CD8-positive, alpha-beta memory T cell (primary cell): ENCODE results near the gene CCNB1. TPM values are rescaled to one million over a fixed set of nuclear protein-coding genes. Genes with fewer than 3 reads are reported as not detected.
"Not testable (repeated sequence)": the region's sequence is repeated elsewhere in the genome, so short reads cannot be mapped to it uniquely, and the experiment has no call there.

ENCODE experiments used
- CTCF ChIA-PET: fragments of 350-600 bp; sonication (Branson Sonifier 250); formaldehyde crosslinking; loops from one replicate; lab custom pipeline; 2021; ENCODE audit warnings: antibody characterized with exemption; lab: Charles Lee
- POLR2A ChIA-PET: fragments of 350-600 bp; sonication (Branson Sonifier 250); formaldehyde crosslinking; loops from one replicate; lab custom pipeline; 2021; ENCODE audit warnings: antibody characterized with exemption; lab: Charles Lee
- DNase-seq, 5 donors: peaks; one replicate each; pipeline versions ENCODE4 v3.0.0 to v3.0.0-alpha.2; 2020 to 2022; ENCODE audit warnings: mixed read lengths in 1 of 5
- H3K27ac ChIP-seq: one replicate; pipeline ENCODE4 v1.7.0; 2013; ENCODE audit warnings: low read depth, mild to moderate bottlenecking, low read length, moderate library complexity
- H3K27me3 ChIP-seq: 2 replicates; pipeline ENCODE4 v1.7.0; 2013; ENCODE audit warnings: low read length, mild to moderate bottlenecking; ENCODE audit not compliant: insufficient read depth, poor library complexity, severe bottlenecking
- H3K36me3 ChIP-seq: 2 replicates; pipeline ENCODE4 v1.7.0; 2013; ENCODE audit warnings: mild to moderate bottlenecking, low read length, moderate library complexity; ENCODE audit not compliant: insufficient read depth
- H3K4me1 ChIP-seq: 2 replicates; pipeline ENCODE4 v1.7.0; 2013; ENCODE audit warnings: mild to moderate bottlenecking, low read length, moderate library complexity; ENCODE audit not compliant: insufficient read depth
- H3K4me3 ChIP-seq: 2 replicates; pipeline ENCODE4 v1.7.0; 2013; ENCODE audit warnings: mild to moderate bottlenecking, low read length
- H3K9me3 ChIP-seq: 2 replicates; pipeline ENCODE4 v1.7.0; 2013; ENCODE audit warnings: mild to moderate bottlenecking, low read length
- H3K27ac Mint-ChIP-seq, 8 donors: one replicate each; pipeline ENCODE4 v1.8.0; 2020 to 2021; ENCODE audit warnings: mixed read lengths in 8 of 8, mild to moderate bottlenecking in 6 of 8, inconsistent platforms in 3 of 8, moderate library complexity in 3 of 8
- H3K27me3 Mint-ChIP-seq, 2 donors: one replicate each; pipeline ENCODE4 v1.8.0; 2020 to 2021; ENCODE audit warnings: mixed read lengths in 2 of 2, mild to moderate bottlenecking in 1 of 2, moderate library complexity in 1 of 2
- H3K36me3 Mint-ChIP-seq, 3 donors: one replicate each; pipeline ENCODE4 v1.8.0; 2020 to 2021; ENCODE audit warnings: mixed read lengths in 3 of 3, inconsistent platforms in 1 of 3, mild to moderate bottlenecking in 1 of 3
- H3K4me1 Mint-ChIP-seq, 3 donors: one replicate each; pipeline ENCODE4 v1.8.0; 2020 to 2021; ENCODE audit warnings: mixed read lengths in 3 of 3, inconsistent platforms in 1 of 3, mild to moderate bottlenecking in 1 of 3
- H3K4me3 Mint-ChIP-seq, 7 donors: one replicate each; pipeline ENCODE4 v1.8.0; 2020 to 2021; ENCODE audit warnings: mixed read lengths in 7 of 7, mild to moderate bottlenecking in 6 of 7, moderate library complexity in 4 of 7, inconsistent platforms in 2 of 7
- H3K9me3 Mint-ChIP-seq, 5 donors: one replicate each; pipeline ENCODE4 v1.8.0; 2020 to 2022; ENCODE audit warnings: mixed read lengths in 5 of 5, mild to moderate bottlenecking in 3 of 5, moderate library complexity in 2 of 5, inconsistent platforms in 1 of 5
- polyA plus RNA-seq: library from polyadenylated mRNA; unstranded; fragments of 300-500 nt; fragmentation: Illumina TruSeq; gene quantifications from one replicate; pipeline ENCODE4 v1.2.3, GENCODE V29; 2021
- total RNA-seq, 2 experiments: library from RNA; stranded (reverse); gene quantifications; one replicate each; pipeline ENCODE4 v1.2.3, GENCODE V29; 2021

CCNB1 gene
- total and polyA plus RNA-seq, 3 experiments from 2014 or later = 2.1 to 120 (median 110) TPM

DNA sequence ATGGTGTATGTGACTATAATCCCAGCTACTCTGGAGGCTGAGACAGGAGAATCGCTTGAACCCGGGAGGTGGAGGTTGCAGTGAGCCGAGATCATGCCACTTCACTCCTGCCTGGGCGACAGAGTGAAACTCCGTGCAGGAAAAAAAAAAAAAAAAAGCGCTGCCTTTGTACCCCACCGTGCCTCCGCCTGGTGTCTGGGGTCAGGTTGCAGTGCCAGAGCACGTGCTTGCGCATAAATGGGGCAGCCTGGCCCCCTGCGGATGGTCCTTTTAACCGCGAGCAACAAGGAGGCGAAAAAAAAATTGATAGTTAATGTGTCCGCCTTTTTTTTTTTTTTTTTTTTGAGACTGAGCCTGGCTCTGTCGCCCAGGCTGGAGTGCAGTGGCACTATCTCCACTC, 6.3 kb upstream of the CCNB1 start:
- POLR2A ChIA-PET = no interaction called here
- Histone ChIP-seq H3K27ac (no peak overlapping the region), H3K4me1 (no peaks in the 10 kb centered on the region), H3K4me3 (no peak overlapping the region), H3K27me3 (no peaks in the 10 kb centered on the region), H3K9me3 (no peaks in the 10 kb centered on the region), H3K36me3 (no peaks in the 10 kb centered on the region)
- H3K36me3 Mint-ChIP-seq = no peaks in the 10 kb centered on the region
- H3K27ac Mint-ChIP-seq = no peak overlapping the region
- peaks cover 0 to 2% of the 10 kb centered on the region in 2 donors for H3K27me3 Mint-ChIP-seq
- H3K9me3 Mint-ChIP-seq = no peaks in the 10 kb centered on the region
- H3K4me1 Mint-ChIP-seq = no peaks in the 10 kb centered on the region
- H3K4me3 Mint-ChIP-seq = no peak overlapping the region
- DNase-seq = no peak
- CTCF ChIA-PET = interaction anchor here (0.9 kb wide), 1 partner anchor 18 kb away, joined by 3 read pairs; no protein-coding TSS in a partner anchor

DNA sequence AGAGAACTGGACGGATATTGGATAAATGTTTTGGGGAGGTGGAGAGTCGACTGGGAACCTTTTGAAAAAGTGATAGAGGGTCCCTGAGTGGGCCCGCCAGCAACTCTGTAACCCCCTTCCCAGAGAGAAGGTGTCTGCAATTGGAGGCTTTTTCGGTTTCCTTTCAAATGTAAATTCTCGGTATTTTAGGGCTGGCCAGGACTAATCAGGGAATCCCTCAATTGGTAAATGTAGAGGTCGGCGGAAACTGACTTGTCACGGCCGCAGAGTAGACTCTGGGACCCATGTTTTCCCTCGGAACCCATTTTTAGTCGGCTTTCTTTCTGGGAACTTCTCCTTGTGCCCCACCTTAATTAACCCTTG, 524 bp downstream of the CCNB1 start:
- Histone ChIP-seq H3K9me3 (no peaks in the 10 kb centered on the region), H3K4me3 (peak overlapping the region; percentile 88), H3K27ac (peak overlapping the region; percentile 74), H3K36me3 (no peaks in the 10 kb centered on the region), H3K27me3 (no peaks in the 10 kb centered on the region), H3K4me1 (peaks cover 18% of the 10 kb centered on the region)
- Mint-ChIP-seq H3K27ac (peak overlapping the region; percentile 71 to 98 (median 92)), H3K4me1 (peaks cover 21 to 26% (median 26%) of the 10 kb centered on the region in 3 donors), H3K27me3 (no peaks in the 10 kb centered on the region), H3K4me3 (peak overlapping the region; percentile 84 to 97 (median 93)), H3K9me3 (no peaks in the 10 kb centered on the region), H3K36me3 (peaks cover 0 to 8% (median 2%) of the 10 kb centered on the region in 3 donors)
- no peak for DNase-seq
- POLR2A ChIA-PET = interaction anchor here (0.6 kb wide), 1 partner anchor 67 kb away, joined by 3 read pairs; the partner anchor contains the start of gene CDK7
- CTCF ChIA-PET = no interaction called here

GRCh38 chr5:69167929-69168328, 979 bp downstream of the CCNB1 start:
- Mint-ChIP-seq H3K36me3 (peaks cover 0 to 9% (median 2%) of the 10 kb centered on the region in 3 donors), H3K27ac (peak overlapping the region in 7 of 8 donors; percentile 23 to 94 (median 82)), H3K4me3 (peak overlapping the region; percentile 84 to 97 (median 93)), H3K4me1 (peaks cover 21 to 26% (median 26%) of the 10 kb centered on the region in 3 donors), H3K9me3 (no peaks in the 10 kb centered on the region), H3K27me3 (no peaks in the 10 kb centered on the region)
- Histone ChIP-seq H3K27ac (peak overlapping the region; percentile 74), H3K4me3 (peak overlapping the region; percentile 88), H3K9me3 (no peaks in the 10 kb centered on the region), H3K36me3 (no peaks in the 10 kb centered on the region), H3K27me3 (no peaks in the 10 kb centered on the region), H3K4me1 (peaks cover 18% of the 10 kb centered on the region)
- ChIA-PET POLR2A (interaction anchor here (0.6 kb wide), 1 partner anchor 67 kb away, joined by 3 read pairs; the partner anchor contains the start of gene CDK7), CTCF (no interaction called here)
- DNase-seq = no peak

DNA sequence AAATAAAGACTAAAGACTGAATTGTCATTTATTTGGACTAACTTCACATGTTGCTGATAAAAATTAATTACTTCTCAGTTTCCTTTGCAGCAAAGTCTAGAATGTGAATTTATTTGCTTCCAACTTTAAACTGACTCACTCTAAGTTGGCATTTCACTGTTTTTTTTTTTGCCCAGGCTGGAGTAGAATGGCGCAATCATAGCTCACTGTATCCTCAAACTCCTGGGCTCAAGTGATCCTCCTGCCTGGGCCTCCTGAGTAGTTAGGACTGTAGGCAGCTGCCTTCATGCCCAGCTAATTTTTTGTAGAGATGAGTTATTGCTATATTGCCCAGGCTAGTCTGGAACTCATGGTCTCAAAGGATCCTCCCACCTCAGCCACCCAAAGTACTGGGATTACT, 3.5 kb downstream of the CCNB1 start:
- no peak overlapping the region for H3K4me3 Mint-ChIP-seq
- no peak overlapping the region for H3K27ac ChIP-seq
- H3K27me3 ChIP-seq = no peaks in the 10 kb centered on the region
- DNase-seq = no peak
- no peaks in the 10 kb centered on the region for H3K36me3 ChIP-seq
- no peaks in the 10 kb centered on the region for H3K9me3 Mint-ChIP-seq
- H3K4me1 ChIP-seq = peaks cover 18% of the 10 kb centered on the region
- H3K4me3 ChIP-seq = no peak overlapping the region
- no peaks in the 10 kb centered on the region for H3K9me3 ChIP-seq
- H3K36me3 Mint-ChIP-seq = peaks cover 5 to 25% (median 15%) of the 10 kb centered on the region in 3 donors
- H3K27me3 Mint-ChIP-seq = no peaks in the 10 kb centered on the region
- ChIA-PET POLR2A (no interaction called here), CTCF (no interaction called here)
- peak overlapping the region in 1 of 8 donors; percentile 72 for H3K27ac Mint-ChIP-seq
- H3K4me1 Mint-ChIP-seq = peaks cover 21 to 26% (median 26%) of the 10 kb centered on the region in 3 donors

GRCh38 chr5:69170969-69171368, 4.0 kb downstream of the CCNB1 start:
- peaks cover 17% of the 10 kb centered on the region for H3K4me1 ChIP-seq
- H3K36me3 ChIP-seq = no peaks in the 10 kb centered on the region

GRCh38 chr5:69181659-69182293, 14.8 kb downstream of the CCNB1 start:
- H3K4me1 ChIP-seq, H3K36me3 ChIP-seq, POLR2A ChIA-PET, H3K9me3 ChIP-seq, H3K27me3 Mint-ChIP-seq, H3K4me1 Mint-ChIP-seq, CTCF ChIA-PET, H3K4me3 ChIP-seq, H3K4me3 Mint-ChIP-seq, H3K36me3 Mint-ChIP-seq, H3K27ac Mint-ChIP-seq, H3K9me3 Mint-ChIP-seq, H3K27ac ChIP-seq, DNase-seq, H3K27me3 ChIP-seq: not testable (repeated sequence)

More at GRCh38 chr5:69170969-69171368, 4.0 kb downstream of the CCNB1 start:
- Mint-ChIP-seq H3K36me3 (peaks cover 5 to 30% (median 15%) of the 10 kb centered on the region in 3 donors), H3K27me3 (no peaks in the 10 kb centered on the region), H3K9me3 (no peaks in the 10 kb centered on the region), H3K4me3 (no peak overlapping the region), H3K27ac (no peak overlapping the region), H3K4me1 (peaks cover 21 to 26% (median 24%) of the 10 kb centered on the region in 3 donors)
- no peak overlapping the region for H3K4me3 ChIP-seq
- ChIA-PET POLR2A (no interaction called here), CTCF (no interaction called here)
- H3K27ac ChIP-seq = no peak overlapping the region
- no peaks in the 10 kb centered on the region for H3K9me3 ChIP-seq
- no peaks in the 10 kb centered on the region for H3K27me3 ChIP-seq
- DNase-seq = no peak

- Mint-ChIP-seq H3K4me3 (no peak overlapping the region), H3K27me3 (no peaks in the 10 kb centered on the region), H3K27ac (no peak overlapping the region), H3K36me3 (peaks cover 0 to 5% (median 0%) of the 10 kb centered on the region in 3 donors), H3K9me3 (no peaks in the 10 kb centered on the region), H3K4me1 (peaks cover 6 to 11% (median 10%) of the 10 kb centered on the region in 3 donors)
- no peak for DNase-seq
- ChIA-PET POLR2A (no interaction called here), CTCF (no interaction called here)
- Histone ChIP-seq H3K9me3 (no peaks in the 10 kb centered on the region), H3K4me1 (peaks cover under 1% of the 10 kb centered on the region), H3K27ac (no peak overlapping the region), H3K27me3 (no peaks in the 10 kb centered on the region), H3K36me3 (no peaks in the 10 kb centered on the region), H3K4me3 (no peak overlapping the region)
Observed at GRCh38 chr5:69184621-69185020, 17.7 kb downstream of the CCNB1 start.

DNA sequence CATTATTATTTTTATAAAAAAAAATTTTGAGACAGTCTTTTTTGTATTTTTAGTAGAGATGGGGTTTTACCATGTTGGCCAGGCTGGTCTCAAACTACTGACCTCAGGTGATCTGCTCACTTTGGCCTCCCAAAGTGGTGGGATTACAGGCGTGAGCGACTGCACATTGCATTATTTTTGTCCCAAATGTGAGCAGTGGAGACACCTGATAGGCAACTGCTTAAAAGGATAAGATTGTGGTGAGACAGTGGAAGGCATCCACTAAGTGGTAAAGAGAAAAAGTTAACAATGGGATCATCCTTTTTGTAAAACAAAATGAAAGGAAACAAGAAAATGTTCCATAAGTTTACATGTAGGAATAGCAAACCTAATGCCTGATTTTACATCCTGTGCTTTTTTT, 20.4 kb downstream of the CCNB1 start:
- H3K27ac Mint-ChIP-seq = peak overlapping the region in 3 of 8 donors; percentile 30 to 79 (median 32)

More for the DNA sequence above, 20.4 kb downstream of the CCNB1 start:
- Histone ChIP-seq H3K4me3 (no peak overlapping the region), H3K4me1 (peaks cover 7% of the 10 kb centered on the region), H3K36me3 (no peaks in the 10 kb centered on the region), H3K27me3 (no peaks in the 10 kb centered on the region), H3K9me3 (no peaks in the 10 kb centered on the region), H3K27ac (no peak overlapping the region)
- no peak for DNase-seq
- H3K9me3 Mint-ChIP-seq = no peaks in the 10 kb centered on the region
- H3K4me1 Mint-ChIP-seq = peaks cover 15 to 19% (median 18%) of the 10 kb centered on the region in 3 donors
- H3K27me3 Mint-ChIP-seq = no peaks in the 10 kb centered on the region
- ChIA-PET POLR2A (no interaction called here), CTCF (no interaction called here)
- H3K4me3 Mint-ChIP-seq = peak overlapping the region in 6 of 7 donors; percentile 29 to 74 (median 42)
- H3K36me3 Mint-ChIP-seq = peaks cover 0 to 7% (median 0%) of the 10 kb centered on the region in 3 donors
